GM12878 (cell line): ENCODE results near the gene CLRN3. TPM values are rescaled to one million over a fixed set of nuclear protein-coding genes. Genes with fewer than 3 reads are reported as not detected.

ENCODE experiments used
- ATAC-seq: fragments of 200-7000 bp; cut with Tn5 transposase; 3 replicates; pipeline ENCODE4 v1.9.1; 2020; ENCODE audit warnings: mild to moderate bottlenecking, moderate library complexity
- BruUV-seq: library from RNA; stranded (reverse); fragments of 400-500 nt; replicated peaks from 2 replicates; lab custom pipeline; 2021; lab: Mats Ljungman, UMichigan
- CTCF ChIA-PET: fragments of 300-600 bp; sonication (Branson Sonifier 250); formaldehyde crosslinking; extraction: SDS; loops from one replicate; lab custom pipeline; 2021; ENCODE audit warnings: inconsistent platforms; lab: Yijun Ruan, JAX
- POLR2A ChIA-PET: fragments of 350-600 bp; formaldehyde crosslinking; extraction: SDS; loops from one replicate; lab custom pipeline; 2021; ENCODE audit warnings: inconsistent platforms; lab: Charles Lee
- RAD21 ChIA-PET: fragments of 300-600 bp; sonication (Branson Sonifier 250); formaldehyde crosslinking; loops from one replicate; lab custom pipeline; 2023; ENCODE audit warnings: antibody characterized with exemption; ENCODE audit not compliant: unreplicated experiment; lab: Charles Lee
- SMC1A ChIA-PET: fragments of 300-600 bp; sonication (Branson Sonifier 250); formaldehyde crosslinking; loops from one replicate; lab custom pipeline; 2023; ENCODE audit not compliant: unreplicated experiment, uncharacterized antibody; lab: Charles Lee
- DNase-seq: peaks from one replicate; pipeline ENCODE4 v3.0.0-alpha.2; 2011; ENCODE audit warnings: low read depth, low spot score
- FAIRE-seq: peaks from 3 replicates; lab custom pipeline; 2011; peaks lifted over from hg19 to GRCh38; lab: Jason Lieb, UNC
- H2AFZ ChIP-seq: 2 replicates; pipeline ENCODE4 v1.6.0; 2011; ENCODE audit warnings: low read depth, low read length, control low read depth; ENCODE audit not compliant: control insufficient read depth
- H3K27ac ChIP-seq: 2 replicates; pipeline ENCODE4 v1.5.1; 2011; ENCODE audit warnings: control low read depth; ENCODE audit not compliant: control insufficient read depth, insufficient read depth
- H3K27me3 ChIP-seq, 2 experiments: replicated peaks in 1 of 2; 2 replicates each; pipeline versions ENCODE4 v1.6.0 to v1.6.1; 2011; ENCODE audit warnings: low read length in 1 of 2; ENCODE audit not compliant: control insufficient read depth in 2 of 2, insufficient read depth in 2 of 2
- H3K36me3 ChIP-seq, 2 experiments: 2 replicates each; pipeline ENCODE4 v1.5.1; 2011; ENCODE audit warnings: low read length in 1 of 2; ENCODE audit not compliant: control insufficient read depth in 2 of 2, insufficient read depth in 2 of 2
- H3K4me1 ChIP-seq: 2 replicates; pipeline ENCODE4 v1.6.1; 2011; ENCODE audit warnings: mild to moderate bottlenecking, low read length, moderate library complexity, mixed read lengths; ENCODE audit not compliant: control insufficient read depth, insufficient read depth
- H3K4me2 ChIP-seq: 2 replicates; pipeline ENCODE4 v1.6.0; 2011; ENCODE audit warnings: control low read depth; ENCODE audit not compliant: control insufficient read depth, insufficient read depth
- H3K4me3 ChIP-seq: fragments of 200-600 bp; sonication (generic); 2 replicates; pipeline ENCODE4 v1.5.1; 2016
- H3K79me2 ChIP-seq: 2 replicates; pipeline ENCODE4 v1.6.0; 2011; ENCODE audit warnings: low read length; ENCODE audit not compliant: control insufficient read depth, insufficient read depth
- H3K9ac ChIP-seq: 2 replicates; pipeline ENCODE4 v1.8.0; 2011; ENCODE audit warnings: low read length, control low read depth, mixed read lengths; ENCODE audit not compliant: control insufficient read depth, insufficient read depth
- H3K9me3 ChIP-seq: replicated peaks from 3 replicates; pipeline ENCODE4 v1.5.1; 2011; ENCODE audit warnings: mild to moderate bottlenecking, low read length; ENCODE audit not compliant: control insufficient read depth, insufficient read depth
- H4K20me1 ChIP-seq: 2 replicates; pipeline ENCODE4 v1.6.0; 2011; ENCODE audit not compliant: control insufficient read depth, insufficient read depth
- ELK1 ChIP-seq: IDR thresholded peaks from 2 replicates; pipeline ENCODE4 v1.6.1; 2012; ENCODE audit warnings: low read depth, low read length, improper control_type of control experiment
- GABPA ChIP-seq: IDR thresholded peaks from 2 replicates; pipeline ENCODE4 v1.6.1; 2014; ENCODE audit warnings: antibody characterized with exemption, low read depth, mild to moderate bottlenecking, inconsistent platforms
- IKZF2 ChIP-seq, 2 experiments: fragments of 450-650 bp; IDR thresholded peaks; 2 replicates each; pipeline ENCODE4 v1.6.1; 2017; ENCODE audit warnings: mild to moderate bottlenecking in 2 of 2, moderate library complexity in 2 of 2
- NFYB ChIP-seq: IDR thresholded peaks from 2 replicates; pipeline ENCODE4 v1.6.1; 2011; ENCODE audit warnings: low read depth, mild to moderate bottlenecking, low read length, improper control_type of control experiment, moderate library complexity; ENCODE audit not compliant: insufficient read depth
- NR2C1 ChIP-seq: fragments of 450-650 bp; IDR thresholded peaks from 2 replicates; pipeline ENCODE4 v1.6.1; 2017; ENCODE audit warnings: antibody characterized with exemption, mild to moderate bottlenecking, moderate library complexity
- SMARCA5 ChIP-seq: fragments of 450-650 bp; IDR thresholded peaks from 2 replicates; pipeline ENCODE4 v1.6.1; 2017; ENCODE audit warnings: mild to moderate bottlenecking
- SPI1 ChIP-seq: IDR thresholded peaks from 2 replicates; pipeline ENCODE4 v1.6.1; 2011; ENCODE audit warnings: low read depth, mild to moderate bottlenecking, low read length, moderate library complexity, borderline replicate concordance; ENCODE audit not compliant: insufficient read depth
- WGBS: methylation state at CpG from one replicate; pipeline ENCODE4 v1.1.6; 2016; ENCODE audit warnings: low lambda C conversion rate; ENCODE audit not compliant: insufficient replicate concordance, insufficient coverage; ENCODE audit errors: missing lambda C conversion rate; 5-methylcytosine and 5-hydroxymethylcytosine counted together
- in situ Hi-C: fragments of 300-500 bp; cut with MboI; formaldehyde crosslinking; loops from 9 replicates; pipeline ENCODE4 v1.14.3; 2018; ENCODE audit warnings: mixed read lengths
- intact Hi-C: fragments of 100-400 bp; cut with micrococcal nuclease; formaldehyde crosslinking; loops from one replicate; pipeline ENCODE4 v1.14.2; 2022; ENCODE audit not compliant: unreplicated experiment
- polyA plus RNA-seq, 11 experiments: library from polyadenylated mRNA; depleted of rRNA in 4 of 11; unstranded in 6 of 11; stranded (reverse) in 5 of 11; fragments of >200 nt; fragmentation: Nextera tagmentation in 4 of 11; fragmentation: Illumina TruSeq in 1 of 11; extraction: Ambion mirVana in 4 of 11; extraction: Trizol in 1 of 11; gene quantifications; 1 replicate in 1 of 11; 2 replicates in 10 of 11; pipeline versions ENCODE4 v1.2.1 to v1.2.3, GENCODE V29; 2011 to 2016; ENCODE audit warnings: inconsistent platforms in 2 of 11, missing spikeins in 2 of 11, low read depth in 1 of 11
- total RNA-seq, 4 experiments: library from RNA; depleted of rRNA in 3 of 4; stranded (reverse); fragments of >200 nt in 3 of 4; fragmentation: Illumina TruSeq in 1 of 4; extraction: Trizol in 1 of 4; gene quantifications; 2 replicates each; pipeline versions ENCODE4 v1.2.1 to v1.2.3, GENCODE V29; 2013 to 2021

The CLRN3 gene
- total and polyA plus RNA-seq, 10 of the 15 experiments (the other 5 are each of a cell fraction or from before 2014, with no cell fraction given), result not detected

DNA sequence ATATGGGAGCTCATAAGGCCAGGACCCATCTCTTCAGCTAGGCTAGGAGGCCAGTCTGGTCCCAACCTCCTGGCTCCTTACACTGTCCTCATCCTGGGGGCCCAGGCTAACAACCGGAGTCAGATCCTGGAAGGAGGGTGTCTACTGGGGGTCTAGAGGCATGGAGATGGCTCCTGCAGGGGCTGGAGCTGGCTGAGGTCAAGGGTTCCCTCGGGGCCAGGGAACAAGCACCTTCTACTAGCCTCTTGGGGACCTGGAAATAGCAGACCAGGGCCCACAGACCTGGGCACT is 37.2 kb downstream of the CLRN3 start:
- RAD21 ChIA-PET, result interaction anchor here (1.1 kb wide), 1 partner anchor 213 kb away, joined by 3 read pairs; no protein-coding TSS in a partner anchor
- H3K9ac ChIP-seq, result no peak overlapping the region
- no peak overlapping the region for H3K4me2 ChIP-seq
- TF ChIP-seq SMARCA5 (no peak), NFYB (no peak), NR2C1 (no peak), SPI1 (no peak), IKZF2 (IDR thresholded peaks at IDR 0.05) (no peak), GABPA (no peak), ELK1 (no peak)
- no peak overlapping the region for H3K4me3 ChIP-seq
- in situ Hi-C loops, result loop anchor here (5.0 to 10.0 kb wide), 2 partner anchors 141 to 1878 kb away; no protein-coding TSS in a partner anchor
- no peaks in the 10 kb centered on the region for H4K20me1 ChIP-seq
- DNase-seq (no peak), FAIRE-seq (no peak), ATAC-seq (no peak)
- SMC1A ChIA-PET, result interaction anchor here (3.0 kb wide), 1 partner anchor 140 kb away, joined by 31 read pairs; no protein-coding TSS in a partner anchor
- no peaks in the 10 kb centered on the region; the same call in 2 of the 3 replicates for H3K9me3 ChIP-seq
- no peaks in the 10 kb centered on the region for H3K27me3 ChIP-seq
- POLR2A ChIA-PET, result no interaction called here
- no peaks in the 10 kb centered on the region for H3K36me3 ChIP-seq
- H3K4me1 ChIP-seq, result peaks cover 14% of the 10 kb centered on the region
- intact Hi-C loops, result loop anchor here (2.0 kb wide), 3 partner anchors 155 to 1873 kb away; no protein-coding TSS in a partner anchor
- H3K27ac ChIP-seq, result no peak overlapping the region
- no TSS peak for BruUV-seq
- no peak overlapping the region for H2AFZ ChIP-seq
- no peaks in the 10 kb centered on the region for H3K79me2 ChIP-seq
- CTCF ChIA-PET, result interaction anchor here (1.6 to 4.3 kb wide), 3 partner anchors 136 to 179 kb away, joined by 3 to 36 read pairs (median 11); no protein-coding TSS in a partner anchor
- WGBS, result 23% methylated on average over 2 of the region's 2 CpGs
